HEK293 (cell line): ENCODE data around the gene PP2D1.
A peak's percentile ranks its signal among the peaks of the same experiment; 100 is the strongest.

ENCODE experiments used
- CTCF ChIA-PET: fragments of 350-600 bp; formaldehyde crosslinking; extraction: SDS; loops from one replicate; lab custom pipeline; 2021; ENCODE audit warnings: antibody characterized with exemption; lab: Yijun Ruan, JAX
- POLR2A ChIA-PET: fragments of 300-600 bp; formaldehyde crosslinking; extraction: SDS; loops from one replicate; lab custom pipeline; 2020; ENCODE audit warnings: antibody characterized with exemption, inconsistent platforms; lab: Yijun Ruan, JAX
- H3K27ac ChIP-seq: fragments of 200-500 bp; sonication (Bioruptor generic); 2 replicates; pipeline ENCODE4 v1.5.1; 2014; ENCODE audit warnings: low read depth, low read length, control low read depth, inconsistent platforms; ENCODE audit errors: extremely low read depth
- H3K36me3 ChIP-seq, 2 experiments: fragments of 200-500 bp in 1 of 2; sonication (Bioruptor generic) in 1 of 2; 1 replicate in 1 of 2; 2 replicates in 1 of 2; pipeline ENCODE4 v1.5.1; 2014 to 2017; ENCODE audit warnings: inconsistent platforms in 2 of 2, low read length in 2 of 2; ENCODE audit not compliant: control insufficient read depth in 2 of 2, insufficient read depth in 1 of 2
- H3K4me1 ChIP-seq: fragments of 200-500 bp; sonication (Bioruptor generic); 2 replicates; pipeline ENCODE4 v1.5.1; 2014; ENCODE audit warnings: mild to moderate bottlenecking, low read length, inconsistent platforms; ENCODE audit not compliant: control insufficient read depth, insufficient read depth
- H3K4me3 ChIP-seq: 2 replicates; pipeline ENCODE4 v1.5.1; 2011; ENCODE audit warnings: low read depth, mild to moderate bottlenecking, control low read depth, low read length, moderate library complexity
- H3K9me3 ChIP-seq: fragments of 200-500 bp; sonication (Bioruptor generic); 2 replicates; pipeline ENCODE4 v1.5.1; 2014; ENCODE audit warnings: low read depth, low read length, inconsistent platforms; ENCODE audit not compliant: control insufficient read depth, insufficient read depth
- FEZF1 ChIP-seq: fragments of 450-650 bp; formaldehyde crosslinking; IDR thresholded peaks from 2 replicates; pipeline ENCODE4 v1.5.1; 2016; ENCODE audit warnings: missing biosample characterization, missing genetic modification characterization
- GLIS2 ChIP-seq: fragments of 450-650 bp; formaldehyde crosslinking; IDR thresholded peaks from 2 replicates; pipeline ENCODE4 v1.5.1; 2016; ENCODE audit warnings: missing biosample characterization, missing genetic modification characterization
- KLF10 ChIP-seq: fragments of 450-650 bp; IDR thresholded peaks from 2 replicates; pipeline ENCODE4 v1.5.1; 2018; ENCODE audit warnings: missing biosample characterization, mild to moderate bottlenecking, missing genetic modification characterization
- PRDM10 ChIP-seq: fragments of 450-650 bp; formaldehyde crosslinking; IDR thresholded peaks from 2 replicates; pipeline ENCODE4 v1.5.1; 2016; ENCODE audit warnings: missing biosample characterization, missing genetic modification characterization
- SP7 ChIP-seq: fragments of 450-650 bp; formaldehyde crosslinking; IDR thresholded peaks from 2 replicates; pipeline ENCODE4 v1.5.1; 2016; ENCODE audit warnings: missing biosample characterization, missing genetic modification characterization
- TCF7L2 ChIP-seq: IDR thresholded peaks from 2 replicates; pipeline ENCODE4 v1.6.1; 2011; ENCODE audit warnings: low read depth, mild to moderate bottlenecking, inconsistent platforms, low read length, moderate library complexity, borderline replicate concordance
- ZBTB17 ChIP-seq: fragments of 450-650 bp; formaldehyde crosslinking; IDR thresholded peaks from 2 replicates; pipeline ENCODE4 v1.5.1; 2016; ENCODE audit warnings: missing biosample characterization, missing genetic modification characterization
- ZBTB26 ChIP-seq: fragments of 450-650 bp; formaldehyde crosslinking; optimal IDR thresholded peaks from 2 replicates; pipeline ENCODE3; 2016; ENCODE audit warnings: missing biosample characterization, mild to moderate bottlenecking, missing genetic modification characterization
- ZEB2 ChIP-seq: fragments of 450-650 bp; formaldehyde crosslinking; IDR thresholded peaks from 2 replicates; pipeline ENCODE4 v1.5.1; 2016; ENCODE audit warnings: missing biosample characterization, missing genetic modification characterization
- ZFP41 ChIP-seq: fragments of 450-650 bp; formaldehyde crosslinking; IDR thresholded peaks from 2 replicates; pipeline ENCODE4 v1.5.1; 2016; ENCODE audit warnings: missing biosample characterization, missing genetic modification characterization, borderline replicate concordance
- ZNF121 ChIP-seq: fragments of 450-650 bp; formaldehyde crosslinking; IDR thresholded peaks from 2 replicates; pipeline ENCODE4 v1.5.1; 2016; ENCODE audit warnings: missing biosample characterization, missing genetic modification characterization
- ZNF138 ChIP-seq: fragments of 450-650 bp; formaldehyde crosslinking; IDR thresholded peaks from 2 replicates; pipeline ENCODE4 v1.5.1; 2016; ENCODE audit warnings: missing biosample characterization, missing genetic modification characterization, borderline replicate concordance
- ZNF140 ChIP-seq: fragments of 450-650 bp; formaldehyde crosslinking; IDR thresholded peaks from 2 replicates; pipeline ENCODE4 v1.5.1; 2016; ENCODE audit warnings: missing biosample characterization, missing genetic modification characterization
- ZNF155 ChIP-seq: fragments of 450-650 bp; formaldehyde crosslinking; IDR thresholded peaks from 2 replicates; pipeline ENCODE4 v1.5.1; 2016; ENCODE audit warnings: missing biosample characterization, missing genetic modification characterization
- ZNF184 ChIP-seq: fragments of 450-650 bp; IDR thresholded peaks from 2 replicates; pipeline ENCODE4 v1.5.1; 2018; ENCODE audit warnings: missing biosample characterization, mild to moderate bottlenecking, missing genetic modification characterization
- ZNF211 ChIP-seq: fragments of 450-650 bp; formaldehyde crosslinking; IDR thresholded peaks from 2 replicates; pipeline ENCODE4 v1.5.1; 2016; ENCODE audit warnings: low read depth, missing biosample characterization, missing genetic modification characterization
- ZNF239 ChIP-seq: fragments of 450-650 bp; formaldehyde crosslinking; IDR thresholded peaks from 2 replicates; pipeline ENCODE4 v1.5.1; 2016; ENCODE audit warnings: missing biosample characterization, missing genetic modification characterization
- ZNF311 ChIP-seq: fragments of 450-650 bp; formaldehyde crosslinking; IDR thresholded peaks from 2 replicates; pipeline ENCODE4 v1.5.1; 2017; ENCODE audit warnings: missing biosample characterization, missing genetic modification characterization, borderline replicate concordance
- ZNF335 ChIP-seq: fragments of 450-650 bp; formaldehyde crosslinking; conservative IDR thresholded peaks from 2 replicates; pipeline ENCODE4 v1.5.1; 2016; ENCODE audit warnings: missing biosample characterization, missing genetic modification characterization
- ZNF366 ChIP-seq: fragments of 450-650 bp; formaldehyde crosslinking; conservative IDR thresholded peaks from 2 replicates; pipeline ENCODE4 v1.5.1; 2016; ENCODE audit warnings: missing biosample characterization, missing genetic modification characterization
- ZNF394 ChIP-seq: fragments of 450-650 bp; formaldehyde crosslinking; IDR thresholded peaks from 2 replicates; pipeline ENCODE4 v1.5.1; 2016; ENCODE audit warnings: missing biosample characterization, missing genetic modification characterization, mild to moderate bottlenecking, moderate library complexity, borderline replicate concordance
- ZNF404 ChIP-seq: fragments of 450-650 bp; formaldehyde crosslinking; IDR thresholded peaks from 2 replicates; pipeline ENCODE4 v1.5.1; 2017; ENCODE audit warnings: missing biosample characterization, missing genetic modification characterization
- ZNF449 ChIP-seq: fragments of 450-650 bp; formaldehyde crosslinking; IDR thresholded peaks from 2 replicates; pipeline ENCODE4 v1.5.1; 2017; ENCODE audit warnings: missing biosample characterization, mild to moderate bottlenecking, missing genetic modification characterization, moderate library complexity
- ZNF558 ChIP-seq: fragments of 450-650 bp; formaldehyde crosslinking; IDR thresholded peaks from 2 replicates; pipeline ENCODE4 v1.5.1; 2016; ENCODE audit warnings: missing biosample characterization, missing genetic modification characterization
- ZNF629 ChIP-seq: fragments of 450-650 bp; formaldehyde crosslinking; IDR thresholded peaks from 2 replicates; pipeline ENCODE4 v1.5.1; 2017; ENCODE audit warnings: missing biosample characterization, missing genetic modification characterization
- ZNF654 ChIP-seq: fragments of 450-650 bp; formaldehyde crosslinking; IDR thresholded peaks from 2 replicates; pipeline ENCODE4 v1.5.1; 2016; ENCODE audit warnings: low read depth, missing biosample characterization, missing genetic modification characterization
- ZNF692 ChIP-seq: fragments of 450-650 bp; formaldehyde crosslinking; IDR thresholded peaks from 2 replicates; pipeline ENCODE4 v1.5.1; 2016; ENCODE audit warnings: missing biosample characterization, missing genetic modification characterization
- ZNF701 ChIP-seq: fragments of 450-650 bp; formaldehyde crosslinking; IDR thresholded peaks from 2 replicates; pipeline ENCODE4 v1.5.1; 2016; ENCODE audit warnings: missing biosample characterization, missing genetic modification characterization
- ZNF707 ChIP-seq: fragments of 450-650 bp; formaldehyde crosslinking; IDR thresholded peaks from 2 replicates; pipeline ENCODE4 v1.5.1; 2016; ENCODE audit warnings: missing biosample characterization, missing genetic modification characterization
- ZSCAN16 ChIP-seq: fragments of 450-650 bp; formaldehyde crosslinking; IDR thresholded peaks from 2 replicates; pipeline ENCODE4 v1.5.1; 2016; ENCODE audit warnings: missing biosample characterization, missing genetic modification characterization

The PP2D1 gene

GRCh38 chr3:20054549-20054987 is 42.5 kb upstream of the PP2D1 start:
- peaks cover 14% of the 10 kb centered on the region for H3K4me1 ChIP-seq
- CTCF ChIA-PET: interaction anchor here (0.7 kb wide), 1 partner anchor 1154 kb away, joined by 3 read pairs; no protein-coding TSS in a partner anchor
- H3K9me3 ChIP-seq: no peaks in the 10 kb centered on the region
- POLR2A ChIA-PET: no interaction called here
- H3K27ac ChIP-seq: no peak overlapping the region; the same call in 1 of the 2 replicates
- H3K36me3 ChIP-seq: no peaks in the 10 kb centered on the region
- H3K4me3 ChIP-seq: no peak overlapping the region
- no peak for TF ChIP-seq ZNF121
- 0 out of 2 replicates have a peak, but pooled peaks have one; percentile 16 for TF ChIP-seq ZBTB17 (tag by site-specific recombination)
- TF ChIP-seq GLIS2 (tag by site-specific recombination): 0 out of 2 replicates have a peak, but pooled peaks have one; percentile 18
- no peak for TF ChIP-seq ZBTB26
- TF ChIP-seq TCF7L2: no peak
- TF ChIP-seq ZNF211 (tag by site-specific recombination): no peak
- TF ChIP-seq ZNF138 (tag by site-specific recombination): no peak
- TF ChIP-seq SP7 (tag by site-specific recombination): peak; percentile 60
- TF ChIP-seq ZNF654 (tag by site-specific recombination): no peak
- no peak for TF ChIP-seq ZNF239
- TF ChIP-seq ZNF394 (tag by site-specific recombination): peak; percentile 26; the same call in 1 of the 2 replicates
- TF ChIP-seq ZSCAN16 (tag by site-specific recombination): no peak
- TF ChIP-seq KLF10 (tag by site-specific recombination): peak; percentile 21; the same call in 1 of the 2 replicates
- peak; percentile 47 for TF ChIP-seq FEZF1 (tag by site-specific recombination)
- no peak for TF ChIP-seq ZNF311 (tag by site-specific recombination)
- TF ChIP-seq ZNF404 (tag by site-specific recombination): no peak
- no peak for TF ChIP-seq ZNF140 (tag by site-specific recombination)
- TF ChIP-seq ZNF692 (tag by site-specific recombination): peak; percentile 60
- no peak for TF ChIP-seq ZNF701
- TF ChIP-seq ZNF449 (tag by site-specific recombination): no peak
- TF ChIP-seq ZNF629 (tag by site-specific recombination): peak; percentile 78
- no peak for TF ChIP-seq ZNF707 (tag by site-specific recombination)
- peak; percentile 72 for TF ChIP-seq ZNF366 (tag by site-specific recombination)
- no peak for TF ChIP-seq ZNF155 (tag by site-specific recombination)
- peak; percentile 50; the same call in 1 of the 2 replicates for TF ChIP-seq ZNF558
- no peak for TF ChIP-seq ZFP41
- peak; percentile 90 for TF ChIP-seq ZNF184 (tag by site-specific recombination)
- 0 out of 2 replicates have a peak, but pooled peaks have one; percentile 27 for TF ChIP-seq ZNF335 (tag by site-specific recombination)
- peak; percentile 51; the same call in 1 of the 2 replicates for TF ChIP-seq PRDM10 (tag by site-specific recombination)
- TF ChIP-seq ZEB2 (tag by site-specific recombination): peak; percentile 84
